T1000 (cell line): ENCODE data around the gene PYGO1.
A peak's percentile ranks its signal among the peaks of the same experiment; 100 is the strongest.
"Not testable (repeated sequence)": the region's sequence is repeated elsewhere in the genome, so short reads cannot be mapped to it uniquely, and the experiment has no call there.

ENCODE experiments used
- DNase-seq: peaks from one replicate; lab custom pipeline; 2025; ENCODE audit warnings: mixed read lengths; lab: John Stamatoyannopoulos, UW

Gene PYGO1

GRCh38 chr15:55588070-55588814 lies at the start of gene PYGO1:
PYGO1 (minus strand) TSS chr15:55588345; CDS start chr15:55587883, 462 bp downstream.
- peak; percentile 48 for DNase-seq

- no peak for DNase-seq
Observed at GRCh38 chr15:55637086-55637485, 48.9 kb upstream of the PYGO1 start.

- no peak for DNase-seq
Observed at GRCh38 chr15:55633731-55634130, 45.6 kb upstream of the PYGO1 start.

GRCh38 chr15:55632434-55632833 lies 44.3 kb upstream of the PYGO1 start:
- DNase-seq, result no peak

- DNase-seq, result no peak
Observed at GRCh38 chr15:55630858-55631257, 42.7 kb upstream of the PYGO1 start.

GRCh38 chr15:55628369-55628730 lies 40.2 kb upstream of the PYGO1 start:
- DNase-seq, result no peak

GRCh38 chr15:55627730-55628368 lies 39.7 kb upstream of the PYGO1 start:
- no peak for DNase-seq

- DNase-seq, result no peak
Observed at GRCh38 chr15:55619783-55620182, 31.6 kb upstream of the PYGO1 start.

GRCh38 chr15:55618387-55618786 lies 30.2 kb upstream of the PYGO1 start:
- no peak for DNase-seq

- no peak for DNase-seq
Observed at GRCh38 chr15:55615445-55615844, 27.3 kb upstream of the PYGO1 start.

- no peak for DNase-seq
Observed at GRCh38 chr15:55613727-55614126, 25.6 kb upstream of the PYGO1 start.

GRCh38 chr15:55606214-55606613 lies 18.1 kb upstream of the PYGO1 start:
- DNase-seq, result no peak

GRCh38 chr15:55601374-55601773 lies 13.2 kb upstream of the PYGO1 start:
- no peak for DNase-seq

- DNase-seq, result no peak
Observed at GRCh38 chr15:55599439-55599838, 11.3 kb upstream of the PYGO1 start.

GRCh38 chr15:55593019-55593418 lies 4.9 kb upstream of the PYGO1 start:
- not testable (repeated sequence) for DNase-seq

GRCh38 chr15:55590788-55591187 lies 2.6 kb upstream of the PYGO1 start:
- no peak for DNase-seq

GRCh38 chr15:55589287-55589686 lies 1.1 kb upstream of the PYGO1 start:
- DNase-seq, result no peak

GRCh38 chr15:55588815-55589115 lies 620 bp upstream of the PYGO1 start:
- no peak for DNase-seq

GRCh38 chr15:55587321-55588069 lies 650 bp downstream of the PYGO1 start:
- DNase-seq, result peak; percentile 42

- no peak for DNase-seq
Observed at GRCh38 chr15:55586808-55587207, 1.3 kb downstream of the PYGO1 start.

- no peak for DNase-seq
Observed at GRCh38 chr15:55576943-55577342, 11.2 kb downstream of the PYGO1 start.

- no peak for DNase-seq
Observed at GRCh38 chr15:55574096-55574495, 14.0 kb downstream of the PYGO1 start.

GRCh38 chr15:55573224-55573623 lies 14.9 kb downstream of the PYGO1 start:
- DNase-seq, result no peak
